GM12878 (cell line): ENCODE results near the gene FSTL4. TPM values are rescaled to one million over a fixed set of nuclear protein-coding genes. Genes with fewer than 3 reads are reported as not detected.

Source experiments
- ATAC-seq: fragments of 200-7000 bp; cut with Tn5 transposase; 3 replicates; pipeline ENCODE4 v1.9.1; 2020; ENCODE audit warnings: mild to moderate bottlenecking, moderate library complexity
- BruUV-seq: library from RNA; stranded (reverse); fragments of 400-500 nt; replicated peaks from 2 replicates; lab custom pipeline; 2021; lab: Mats Ljungman, UMichigan
- CTCF ChIA-PET: fragments of 300-600 bp; sonication (Branson Sonifier 250); formaldehyde crosslinking; extraction: SDS; loops from one replicate; lab custom pipeline; 2021; ENCODE audit warnings: inconsistent platforms; lab: Yijun Ruan, JAX
- POLR2A ChIA-PET: fragments of 350-600 bp; formaldehyde crosslinking; extraction: SDS; loops from one replicate; lab custom pipeline; 2021; ENCODE audit warnings: inconsistent platforms; lab: Charles Lee
- RAD21 ChIA-PET: fragments of 300-600 bp; sonication (Branson Sonifier 250); formaldehyde crosslinking; loops from one replicate; lab custom pipeline; 2023; ENCODE audit warnings: antibody characterized with exemption; ENCODE audit not compliant: unreplicated experiment; lab: Charles Lee
- SMC1A ChIA-PET: fragments of 300-600 bp; sonication (Branson Sonifier 250); formaldehyde crosslinking; loops from one replicate; lab custom pipeline; 2023; ENCODE audit not compliant: unreplicated experiment, uncharacterized antibody; lab: Charles Lee
- DNase-seq: peaks from one replicate; pipeline ENCODE4 v3.0.0-alpha.2; 2011; ENCODE audit warnings: low read depth, low spot score
- FAIRE-seq: peaks from 3 replicates; lab custom pipeline; 2011; peaks lifted over from hg19 to GRCh38; lab: Jason Lieb, UNC
- H2AFZ ChIP-seq: 2 replicates; pipeline ENCODE4 v1.6.0; 2011; ENCODE audit warnings: low read depth, low read length, control low read depth; ENCODE audit not compliant: control insufficient read depth
- H3K27ac ChIP-seq: 2 replicates; pipeline ENCODE4 v1.5.1; 2011; ENCODE audit warnings: control low read depth; ENCODE audit not compliant: control insufficient read depth, insufficient read depth
- H3K27me3 ChIP-seq, 2 experiments: replicated peaks in 1 of 2; 2 replicates each; pipeline versions ENCODE4 v1.6.0 to v1.6.1; 2011; ENCODE audit warnings: low read length in 1 of 2; ENCODE audit not compliant: control insufficient read depth in 2 of 2, insufficient read depth in 2 of 2
- H3K36me3 ChIP-seq, 2 experiments: 2 replicates each; pipeline ENCODE4 v1.5.1; 2011; ENCODE audit warnings: low read length in 1 of 2; ENCODE audit not compliant: control insufficient read depth in 2 of 2, insufficient read depth in 2 of 2
- H3K4me1 ChIP-seq: 2 replicates; pipeline ENCODE4 v1.6.1; 2011; ENCODE audit warnings: mild to moderate bottlenecking, low read length, moderate library complexity, mixed read lengths; ENCODE audit not compliant: control insufficient read depth, insufficient read depth
- H3K4me2 ChIP-seq: 2 replicates; pipeline ENCODE4 v1.6.0; 2011; ENCODE audit warnings: control low read depth; ENCODE audit not compliant: control insufficient read depth, insufficient read depth
- H3K4me3 ChIP-seq: fragments of 200-600 bp; sonication (generic); 2 replicates; pipeline ENCODE4 v1.5.1; 2016
- H3K79me2 ChIP-seq: 2 replicates; pipeline ENCODE4 v1.6.0; 2011; ENCODE audit warnings: low read length; ENCODE audit not compliant: control insufficient read depth, insufficient read depth
- H3K9ac ChIP-seq: 2 replicates; pipeline ENCODE4 v1.8.0; 2011; ENCODE audit warnings: low read length, control low read depth, mixed read lengths; ENCODE audit not compliant: control insufficient read depth, insufficient read depth
- H3K9me3 ChIP-seq: replicated peaks from 3 replicates; pipeline ENCODE4 v1.5.1; 2011; ENCODE audit warnings: mild to moderate bottlenecking, low read length; ENCODE audit not compliant: control insufficient read depth, insufficient read depth
- H4K20me1 ChIP-seq: 2 replicates; pipeline ENCODE4 v1.6.0; 2011; ENCODE audit not compliant: control insufficient read depth, insufficient read depth
- ATF7 ChIP-seq: fragments of 450-650 bp; IDR thresholded peaks from 2 replicates; pipeline ENCODE4 v1.6.1; 2016; ENCODE audit warnings: low read depth, mild to moderate bottlenecking
- BACH1 ChIP-seq: fragments of 450-650 bp; IDR thresholded peaks from 2 replicates; pipeline ENCODE4 v1.6.1; 2017; ENCODE audit warnings: mild to moderate bottlenecking, borderline replicate concordance
- EED ChIP-seq: sonication (generic); IDR thresholded peaks from 2 replicates; pipeline ENCODE4 v1.6.1; 2016; ENCODE audit warnings: antibody characterized with exemption, low read depth
- ETV6 ChIP-seq, 2 experiments: fragments of 450-650 bp in 1 of 2; IDR thresholded peaks in 1 of 2; conservative IDR thresholded peaks in 1 of 2; 2 replicates each; pipeline ENCODE4 v1.6.1; 2014; ENCODE audit warnings: antibody characterized with exemption in 1 of 2, borderline replicate concordance in 1 of 2, low read depth in 1 of 2, mild to moderate bottlenecking in 1 of 2, moderate library complexity in 1 of 2
- KAT2A ChIP-seq: conservative IDR thresholded peaks from 2 replicates; pipeline ENCODE4 v1.6.1; 2011; ENCODE audit warnings: low read depth, low read length; ENCODE audit not compliant: control insufficient read depth
- KDM1A ChIP-seq: fragments of 200-600 bp; sonication (generic); IDR thresholded peaks from 2 replicates; pipeline ENCODE4 v1.6.1; 2016; ENCODE audit warnings: borderline replicate concordance
- LARP7 ChIP-seq: fragments of 450-650 bp; IDR thresholded peaks from 2 replicates; pipeline ENCODE4 v1.6.1; 2017; ENCODE audit warnings: mild to moderate bottlenecking
- MXI1 ChIP-seq: fragments of 150-350 bp; IDR thresholded peaks from 2 replicates; pipeline ENCODE4 v1.6.1; 2011; ENCODE audit warnings: low read depth, mild to moderate bottlenecking, inconsistent platforms, low read length, improper control_type of control experiment
- MYC ChIP-seq: IDR thresholded peaks from 2 replicates; pipeline ENCODE4 v1.6.1; 2011; ENCODE audit warnings: mild to moderate bottlenecking, low read length, moderate library complexity, inconsistent platforms; ENCODE audit not compliant: insufficient read depth, insufficient replicate concordance, insufficient read length, severe bottlenecking
- NFIC ChIP-seq: IDR thresholded peaks from 2 replicates; pipeline ENCODE4 v1.6.1; 2012; ENCODE audit warnings: low read depth, mild to moderate bottlenecking, inconsistent platforms, low read length, moderate library complexity
- NRF1 ChIP-seq: conservative IDR thresholded peaks from 2 replicates; pipeline ENCODE4 v1.6.1; 2011; ENCODE audit warnings: mild to moderate bottlenecking, low read depth, low read length, improper control_type of control experiment
- PAX8 ChIP-seq: fragments of 450-650 bp; IDR thresholded peaks from 2 replicates; pipeline ENCODE4 v1.6.1; 2017; ENCODE audit warnings: mild to moderate bottlenecking, moderate library complexity
- RELB ChIP-seq: fragments of 450-650 bp; IDR thresholded peaks from 2 replicates; pipeline ENCODE4 v1.6.1; 2017; ENCODE audit warnings: low read depth, mild to moderate bottlenecking, moderate library complexity
- SIN3A ChIP-seq: IDR thresholded peaks from 2 replicates; pipeline ENCODE4 v1.6.1; 2012; ENCODE audit warnings: low read depth, low read length, improper control_type of control experiment
- SMAD5 ChIP-seq: IDR thresholded peaks from 2 replicates; pipeline ENCODE4 v1.6.1; 2016; ENCODE audit warnings: antibody characterized with exemption, low read depth
- SMARCA5 ChIP-seq: fragments of 450-650 bp; IDR thresholded peaks from 2 replicates; pipeline ENCODE4 v1.6.1; 2017; ENCODE audit warnings: mild to moderate bottlenecking
- SUPT20H ChIP-seq: IDR thresholded peaks from 2 replicates; pipeline ENCODE4 v1.6.1; 2011; ENCODE audit warnings: low read depth, mild to moderate bottlenecking, low read length, moderate library complexity, borderline replicate concordance; ENCODE audit not compliant: control insufficient read depth
- ZNF274 ChIP-seq: IDR thresholded peaks from one replicate; pipeline ENCODE4 v1.8.0; 2011; ENCODE audit not compliant: insufficient read length, insufficient read depth
- WGBS: methylation state at CpG from one replicate; pipeline ENCODE4 v1.1.6; 2016; ENCODE audit warnings: low lambda C conversion rate; ENCODE audit not compliant: insufficient replicate concordance, insufficient coverage; ENCODE audit errors: missing lambda C conversion rate; 5-methylcytosine and 5-hydroxymethylcytosine counted together
- in situ Hi-C: fragments of 300-500 bp; cut with MboI; formaldehyde crosslinking; loops from 9 replicates; pipeline ENCODE4 v1.14.3; 2018; ENCODE audit warnings: mixed read lengths
- intact Hi-C: fragments of 100-400 bp; cut with micrococcal nuclease; formaldehyde crosslinking; loops from one replicate; pipeline ENCODE4 v1.14.2; 2022; ENCODE audit not compliant: unreplicated experiment
- polyA plus RNA-seq, 11 experiments: library from polyadenylated mRNA; depleted of rRNA in 4 of 11; unstranded in 6 of 11; stranded (reverse) in 5 of 11; fragments of >200 nt; fragmentation: Nextera tagmentation in 4 of 11; fragmentation: Illumina TruSeq in 1 of 11; extraction: Ambion mirVana in 4 of 11; extraction: Trizol in 1 of 11; gene quantifications; 1 replicate in 1 of 11; 2 replicates in 10 of 11; pipeline versions ENCODE4 v1.2.1 to v1.2.3, GENCODE V29; 2011 to 2016; ENCODE audit warnings: inconsistent platforms in 2 of 11, missing spikeins in 2 of 11, low read depth in 1 of 11
- total RNA-seq, 4 experiments: library from RNA; depleted of rRNA in 3 of 4; stranded (reverse); fragments of >200 nt in 3 of 4; fragmentation: Illumina TruSeq in 1 of 4; extraction: Trizol in 1 of 4; gene quantifications; 2 replicates each; pipeline versions ENCODE4 v1.2.1 to v1.2.3, GENCODE V29; 2013 to 2021

Gene FSTL4
- total and polyA plus RNA-seq, 10 of the 15 experiments (the other 5 are each of a cell fraction or from before 2014, with no cell fraction given): 0.01 to 0.79 (median 0.21) TPM; not detected in 6

DNA sequence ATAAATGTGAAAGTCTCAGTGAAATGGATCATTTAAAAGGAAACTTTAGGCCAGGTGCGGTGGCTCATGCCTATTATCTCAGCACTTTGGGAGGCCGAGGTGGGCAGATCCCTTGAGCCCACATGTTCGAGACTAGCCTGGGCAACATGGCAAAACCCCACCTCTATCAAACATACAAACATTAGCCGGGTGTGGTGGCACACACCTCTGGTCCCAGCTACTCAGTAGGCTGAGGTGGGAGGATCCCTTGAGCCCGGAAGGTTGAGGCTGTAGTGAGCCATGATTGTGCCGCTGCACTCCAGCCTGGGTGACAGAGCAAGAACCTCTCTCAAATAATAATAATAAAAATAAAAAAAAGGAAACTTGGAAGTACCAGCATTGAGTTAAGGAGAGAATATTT, 384.4 kb downstream of the FSTL4 start:
- SMC1A ChIA-PET: no interaction called here

GRCh38 chr5:133227082-133227481, 385.3 kb downstream of the FSTL4 start:
- Histone ChIP-seq H3K9ac (no peak overlapping the region), H3K27ac (no peak overlapping the region), H3K36me3 (no peaks in the 10 kb centered on the region), H3K4me2 (no peak overlapping the region), H3K9me3 (no peaks in the 10 kb centered on the region), H3K27me3 (no peaks in the 10 kb centered on the region), H4K20me1 (no peaks in the 10 kb centered on the region), H3K79me2 (no peaks in the 10 kb centered on the region), H3K4me3 (no peak overlapping the region), H3K4me1 (no peaks in the 10 kb centered on the region), H2AFZ (no peak overlapping the region)
- in situ Hi-C loops (no loop called here), intact Hi-C loops (no loop called here)
- POLR2A ChIA-PET: no interaction called here
- SMC1A ChIA-PET: interaction anchor here (0.7 kb wide), 1 partner anchor 112 kb away, joined by 3 read pairs; no protein-coding TSS in a partner anchor
- 39% methylated on average over 3 of the region's 3 CpGs for WGBS
- ATAC-seq (no peak), FAIRE-seq (no peak), DNase-seq (no peak)
- CTCF ChIA-PET: no interaction called here
- RAD21 ChIA-PET: no interaction called here
- no TSS peak for BruUV-seq
- TF ChIP-seq ZNF274 (no peak), KAT2A (no peak), RELB (no peak), PAX8 (no peak), MYC (no peak), BACH1 (no peak), MXI1 (no peak), LARP7 (no peak), NRF1 (no peak), SIN3A (no peak), KDM1A (no peak), EED (no peak), ATF7 (no peak), SMARCA5 (no peak), ETV6 (conservative IDR thresholded peaks at IDR 0.05 in 1 of 2, IDR thresholded peaks at IDR 0.05 in 1 of 2; ENCODE audit: borderline replicate concordance in 1 of 2, low read depth in 1 of 2) (no peak), SMAD5 (no peak)

More for the DNA sequence above, 384.4 kb downstream of the FSTL4 start:
- ATAC-seq (no peak), DNase-seq (no peak), FAIRE-seq (no peak)
- POLR2A ChIA-PET: no interaction called here
- Histone ChIP-seq H3K36me3 (no peaks in the 10 kb centered on the region), H3K4me3 (no peak overlapping the region), H3K9ac (no peak overlapping the region), H3K4me2 (no peak overlapping the region), H3K27ac (no peak overlapping the region), H2AFZ (no peak overlapping the region), H3K79me2 (no peaks in the 10 kb centered on the region), H3K4me1 (no peaks in the 10 kb centered on the region), H3K9me3 (no peaks in the 10 kb centered on the region), H4K20me1 (no peaks in the 10 kb centered on the region), H3K27me3 (no peaks in the 10 kb centered on the region)
- RAD21 ChIA-PET: no interaction called here
- BruUV-seq: no TSS peak
- WGBS: 43% methylated on average over 6 of the region's 6 CpGs
- TF ChIP-seq NFIC: no peak
- no peak for TF ChIP-seq SUPT20H
- in situ Hi-C loops: no loop called here
- intact Hi-C loops: no loop called here
- CTCF ChIA-PET: no interaction called here
